Stimulated activated naive CD8-positive, alpha-beta T cell treated with anti-CD3 and anti-CD28 coated beads, Interleukin-15, Interleukin-2, amounts not matched to agents 100 ng/mL and 50 ng/mL, for 24 hours (primary cell): ENCODE measurements around the gene DDR2.
"Not testable (repeated sequence)": the region's sequence is repeated elsewhere in the genome, so short reads cannot be mapped to it uniquely, and the experiment has no call there.

Source experiments
- H3K27ac Mint-ChIP-seq: one replicate; pipeline ENCODE4 v1.8.0; 2021; ENCODE audit warnings: mild to moderate bottlenecking, mixed read lengths
- H3K27me3 Mint-ChIP-seq: one replicate; pipeline ENCODE4 v1.8.0; 2021; ENCODE audit warnings: mixed read lengths
- H3K36me3 Mint-ChIP-seq: one replicate; pipeline ENCODE4 v1.8.0; 2021; ENCODE audit warnings: low read depth, mixed read lengths
- H3K4me1 Mint-ChIP-seq: one replicate; pipeline ENCODE4 v1.8.0; 2021; ENCODE audit warnings: low read depth, mixed read lengths
- H3K4me3 Mint-ChIP-seq: one replicate; pipeline ENCODE4 v1.8.0; 2021; ENCODE audit warnings: mild to moderate bottlenecking, mixed read lengths
- H3K9me3 Mint-ChIP-seq: one replicate; pipeline ENCODE4 v1.8.0; 2021; ENCODE audit warnings: mixed read lengths

DDR2 gene

DNA sequence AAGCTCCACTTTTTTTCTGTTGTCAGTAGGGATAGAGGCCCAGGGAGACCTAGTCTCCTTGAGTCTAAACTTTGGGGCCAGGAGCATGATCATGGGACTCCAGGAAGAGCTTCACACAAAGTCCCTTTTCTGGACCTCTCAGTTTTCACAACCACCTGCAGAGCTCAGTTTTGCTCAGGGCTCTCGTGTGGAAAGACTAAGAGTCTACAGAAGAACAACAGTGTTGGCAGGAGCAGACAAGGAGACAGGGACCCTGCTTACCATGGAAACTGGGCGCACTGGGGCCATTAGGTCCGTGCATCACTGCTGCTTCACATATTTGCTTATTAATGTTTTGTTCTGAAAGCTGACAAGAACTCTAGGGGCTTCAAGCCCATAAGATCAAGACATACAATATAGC lies 94.3 kb downstream of the DDR2 start:
- peaks cover 3% of the 10 kb centered on the region for H3K9me3 Mint-ChIP-seq
- no peak overlapping the region for H3K27ac Mint-ChIP-seq
- no peak overlapping the region for H3K4me3 Mint-ChIP-seq
- no peaks in the 10 kb centered on the region for H3K4me1 Mint-ChIP-seq
- no peaks in the 10 kb centered on the region for H3K27me3 Mint-ChIP-seq
- H3K36me3 Mint-ChIP-seq: no peaks in the 10 kb centered on the region

DNA sequence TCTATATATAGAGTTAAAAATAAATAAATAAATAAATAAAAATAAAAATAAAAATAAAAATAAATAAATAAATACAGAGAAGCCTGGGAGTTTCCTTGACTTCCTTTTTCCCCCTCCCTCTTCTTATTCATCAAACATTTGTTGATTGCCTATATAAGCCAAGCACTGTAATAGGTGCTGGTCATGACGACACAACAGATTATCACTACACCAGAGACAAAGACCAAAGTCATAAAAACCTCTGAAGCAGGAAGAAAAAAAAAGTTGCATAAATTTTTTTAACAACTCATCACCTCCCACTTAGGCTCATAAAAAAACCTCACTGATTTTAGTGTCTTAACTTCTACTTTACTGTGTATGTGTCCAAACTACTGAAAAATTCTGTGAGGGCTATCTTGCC lies 95.2 kb downstream of the DDR2 start:
- H3K9me3 Mint-ChIP-seq, H3K27ac Mint-ChIP-seq, H3K27me3 Mint-ChIP-seq, H3K4me1 Mint-ChIP-seq, H3K4me3 Mint-ChIP-seq, H3K36me3 Mint-ChIP-seq: not testable (repeated sequence)

DNA sequence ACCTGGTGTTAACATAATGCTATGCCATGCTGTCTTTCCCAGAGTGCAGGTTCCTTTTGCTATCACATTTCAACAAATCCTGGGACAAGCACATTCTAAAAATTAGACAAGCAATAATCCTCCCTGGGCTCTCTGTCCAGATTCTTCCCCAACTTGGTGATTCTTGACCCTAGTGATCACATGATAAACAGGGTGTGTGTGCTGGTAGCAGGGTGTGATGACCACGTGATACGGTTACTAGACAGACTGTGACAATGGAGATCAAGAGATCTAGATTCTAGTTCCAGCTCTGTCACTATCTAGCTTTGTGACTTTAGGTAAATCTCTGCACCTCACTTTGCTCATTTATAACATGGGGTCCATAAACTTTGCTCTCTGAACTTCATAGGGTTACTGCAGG lies 96.3 kb downstream of the DDR2 start:
- no peak overlapping the region for H3K4me3 Mint-ChIP-seq
- no peak overlapping the region for H3K27ac Mint-ChIP-seq
- H3K4me1 Mint-ChIP-seq: no peaks in the 10 kb centered on the region
- H3K36me3 Mint-ChIP-seq: no peaks in the 10 kb centered on the region
- peaks cover 3% of the 10 kb centered on the region for H3K9me3 Mint-ChIP-seq
- no peaks in the 10 kb centered on the region for H3K27me3 Mint-ChIP-seq

DNA sequence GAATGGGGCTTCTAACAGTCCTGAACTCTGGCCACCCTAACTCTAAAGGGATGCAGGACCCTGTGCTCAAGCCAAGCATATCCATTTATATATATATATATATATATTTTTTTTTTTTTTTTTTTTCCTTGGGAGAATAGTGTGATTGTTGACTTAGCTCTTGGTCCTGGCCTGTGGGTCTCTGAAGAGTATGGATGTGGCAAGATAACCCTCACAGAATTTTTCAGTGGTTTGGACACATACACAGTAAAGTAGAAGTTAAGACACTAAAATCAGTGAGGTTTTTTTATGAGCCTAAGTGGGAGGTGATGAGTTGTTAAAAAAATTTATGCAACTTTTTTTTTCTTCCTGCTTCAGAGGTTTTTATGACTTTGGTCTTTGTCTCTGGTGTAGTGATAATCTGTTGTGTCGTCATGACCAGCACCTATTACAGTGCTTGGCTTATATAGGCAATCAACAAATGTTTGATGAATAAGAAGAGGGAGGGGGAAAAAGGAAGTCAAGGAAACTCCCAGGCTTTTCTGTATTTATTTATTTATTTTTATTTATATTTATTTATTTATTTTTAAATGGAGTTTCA lies 97.0 kb downstream of the DDR2 start:
- H3K4me3 Mint-ChIP-seq, H3K36me3 Mint-ChIP-seq, H3K27me3 Mint-ChIP-seq, H3K9me3 Mint-ChIP-seq, H3K4me1 Mint-ChIP-seq, H3K27ac Mint-ChIP-seq: not testable (repeated sequence)

DNA sequence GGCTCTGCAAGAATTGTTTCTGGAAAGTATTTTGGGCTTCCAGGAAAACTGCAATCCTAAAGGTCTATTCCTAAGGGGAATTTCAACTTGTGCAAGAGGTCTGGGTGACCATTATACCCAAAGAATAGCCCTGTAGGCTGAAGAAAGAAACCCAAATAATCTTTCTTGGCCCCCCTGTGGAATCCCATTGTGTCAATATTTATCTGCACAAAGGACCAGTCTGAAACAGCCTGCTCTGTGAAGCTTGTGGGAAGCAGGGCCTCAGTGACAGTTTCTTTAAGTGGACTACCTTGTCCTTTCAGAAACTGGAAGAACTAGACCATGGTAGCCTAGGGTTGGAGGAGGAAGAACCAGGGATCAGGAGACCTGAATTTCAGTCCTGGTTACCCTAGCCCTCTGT lies 99.8 kb downstream of the DDR2 start:
- Mint-ChIP-seq H3K36me3 (no peaks in the 10 kb centered on the region), H3K9me3 (no peaks in the 10 kb centered on the region), H3K27ac (no peak overlapping the region), H3K4me1 (no peaks in the 10 kb centered on the region), H3K4me3 (no peak overlapping the region), H3K27me3 (no peaks in the 10 kb centered on the region)

DNA sequence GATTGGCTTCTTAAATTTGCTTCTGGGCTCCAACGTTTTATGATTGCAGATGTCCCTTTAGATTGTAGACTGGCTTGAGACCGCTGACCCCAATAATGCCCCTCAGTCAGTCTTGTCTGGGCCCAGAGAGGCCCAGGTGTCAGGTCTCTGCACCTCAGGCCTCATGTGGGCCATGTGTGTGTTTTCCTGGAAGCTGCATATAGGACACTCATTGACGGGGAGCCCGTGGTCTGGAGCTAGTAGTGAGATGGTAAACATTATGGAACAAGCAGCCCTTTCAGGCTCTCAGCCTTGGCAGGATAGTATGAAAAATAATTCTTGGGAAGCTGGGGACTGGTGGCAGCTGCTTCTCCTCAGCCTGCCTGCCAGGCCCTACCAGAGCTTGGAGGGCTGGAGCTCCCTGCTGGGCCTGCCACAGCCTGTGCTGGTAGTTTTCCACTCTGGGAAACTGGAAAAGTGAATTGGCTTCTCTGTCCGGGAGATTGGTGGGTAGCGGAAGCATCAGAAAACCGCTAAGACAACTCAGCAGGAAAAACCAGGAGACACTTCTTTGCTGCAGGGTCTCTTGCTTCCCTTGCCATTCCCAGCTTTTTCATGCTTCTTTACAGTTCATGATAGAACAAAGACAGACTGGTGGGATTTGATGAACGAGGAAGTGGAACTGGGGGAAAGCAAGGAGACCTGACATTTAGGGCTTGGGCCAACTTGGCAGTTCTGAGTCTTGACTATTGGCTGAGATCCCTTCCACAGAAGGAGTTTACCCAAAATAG lies 100.5 kb downstream of the DDR2 start:
- Mint-ChIP-seq H3K27me3 (no peaks in the 10 kb centered on the region), H3K27ac (no peak overlapping the region), H3K4me3 (no peak overlapping the region), H3K36me3 (no peaks in the 10 kb centered on the region), H3K4me1 (no peaks in the 10 kb centered on the region), H3K9me3 (no peaks in the 10 kb centered on the region)

DNA sequence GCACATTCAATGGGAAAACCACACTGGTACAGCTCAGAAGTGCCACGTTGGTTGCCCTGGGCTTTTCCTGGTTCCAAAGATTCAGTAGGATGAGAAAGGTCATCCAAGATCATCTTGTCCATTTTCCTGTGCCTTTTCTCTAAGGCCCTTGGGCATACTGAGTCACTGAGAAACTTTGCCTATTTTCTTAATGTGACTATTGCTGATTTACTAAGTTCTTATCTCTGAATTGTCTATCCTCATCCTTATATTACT lies 101.0 kb downstream of the DDR2 start:
- Mint-ChIP-seq H3K9me3 (no peaks in the 10 kb centered on the region), H3K36me3 (no peaks in the 10 kb centered on the region), H3K4me1 (no peaks in the 10 kb centered on the region), H3K27ac (no peak overlapping the region), H3K27me3 (no peaks in the 10 kb centered on the region), H3K4me3 (no peak overlapping the region)

DNA sequence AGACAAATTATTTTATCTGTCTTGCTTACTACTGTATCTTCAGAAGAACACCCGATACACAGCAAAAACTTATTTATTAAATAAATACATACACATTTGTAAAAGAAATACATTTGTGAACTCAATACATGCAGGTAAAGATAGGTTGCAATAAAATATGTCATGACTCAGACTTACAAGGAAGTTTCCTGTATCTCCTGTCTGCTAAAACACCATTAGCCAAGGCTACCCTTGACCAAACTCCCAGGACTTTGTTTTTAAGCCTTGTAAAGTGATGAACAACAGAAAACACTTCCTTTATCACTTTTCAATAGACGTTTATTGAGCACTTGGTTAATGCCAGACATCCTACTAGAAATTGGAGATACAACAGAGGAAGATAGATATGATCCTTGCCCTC lies 101.8 kb downstream of the DDR2 start:
- Mint-ChIP-seq H3K4me3 (no peak overlapping the region), H3K27ac (no peak overlapping the region), H3K4me1 (no peaks in the 10 kb centered on the region), H3K27me3 (no peaks in the 10 kb centered on the region), H3K9me3 (no peaks in the 10 kb centered on the region), H3K36me3 (no peaks in the 10 kb centered on the region)

DNA sequence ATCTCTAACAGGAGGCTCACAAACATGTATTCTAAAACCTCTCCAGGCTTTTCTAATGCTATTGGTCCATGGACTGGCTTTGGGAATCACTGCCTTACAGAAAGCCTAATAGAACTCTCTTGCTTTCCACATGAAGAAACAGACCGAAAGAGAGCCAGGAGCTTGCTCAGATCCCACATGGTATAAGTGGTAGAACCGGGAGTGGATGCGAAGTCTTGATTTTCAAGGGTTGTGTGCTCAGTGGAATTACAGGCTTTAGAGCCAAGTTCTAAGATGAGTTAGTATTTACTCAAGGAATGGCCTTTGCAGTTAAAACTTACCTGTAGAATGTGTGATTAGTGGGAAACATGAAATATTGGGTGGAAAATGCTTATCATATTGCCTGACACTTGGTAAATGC lies 103.9 kb downstream of the DDR2 start:
- Mint-ChIP-seq H3K27ac (no peak overlapping the region), H3K27me3 (no peaks in the 10 kb centered on the region), H3K36me3 (no peaks in the 10 kb centered on the region), H3K4me3 (no peak overlapping the region), H3K4me1 (no peaks in the 10 kb centered on the region), H3K9me3 (no peaks in the 10 kb centered on the region)

DNA sequence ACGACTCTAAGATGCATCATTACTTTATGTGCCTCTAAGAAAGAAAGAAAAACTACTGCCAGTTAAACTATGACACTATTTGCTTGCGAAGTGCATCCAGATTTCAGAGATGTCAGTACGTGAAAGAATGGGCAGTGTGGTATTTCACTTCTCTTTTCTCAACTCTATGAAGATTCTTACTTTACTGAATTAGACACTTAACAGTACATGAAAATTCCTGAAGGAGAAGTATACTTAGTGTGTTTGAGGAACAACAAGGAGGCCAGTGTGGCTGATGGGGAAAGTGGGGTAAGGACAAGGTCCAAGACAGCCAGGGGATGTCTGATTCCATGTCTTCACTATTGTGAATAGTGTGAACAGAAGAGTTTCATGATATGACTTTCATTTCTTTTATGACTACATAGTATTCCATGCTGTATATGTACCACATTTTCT lies 104.4 kb downstream of the DDR2 start:
- Mint-ChIP-seq H3K27ac (no peak overlapping the region), H3K36me3 (no peaks in the 10 kb centered on the region), H3K27me3 (no peaks in the 10 kb centered on the region), H3K4me3 (no peak overlapping the region), H3K4me1 (no peaks in the 10 kb centered on the region), H3K9me3 (no peaks in the 10 kb centered on the region)

DNA sequence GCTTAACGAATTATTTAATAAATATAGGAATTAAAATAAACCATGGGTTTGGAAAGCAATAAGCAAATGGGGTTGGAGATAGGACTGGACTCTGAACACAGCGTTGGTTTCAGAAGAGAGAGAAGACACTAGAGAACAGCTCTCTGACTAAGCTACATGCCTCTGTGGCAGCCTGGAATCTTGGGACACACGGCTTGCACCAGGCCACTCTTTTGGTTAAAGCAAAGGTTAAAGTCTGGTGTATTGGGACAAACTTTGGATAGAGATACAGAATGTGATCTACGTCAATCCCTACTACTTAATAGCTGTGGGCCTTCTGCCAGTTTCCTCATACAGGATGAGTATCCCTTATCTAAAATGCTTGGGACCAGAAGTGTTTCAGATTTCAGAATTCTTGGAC lies 108.5 kb downstream of the DDR2 start:
- Mint-ChIP-seq H3K27ac (no peak overlapping the region), H3K36me3 (no peaks in the 10 kb centered on the region), H3K27me3 (no peaks in the 10 kb centered on the region), H3K4me3 (no peak overlapping the region), H3K9me3 (no peaks in the 10 kb centered on the region), H3K4me1 (no peaks in the 10 kb centered on the region)

DNA sequence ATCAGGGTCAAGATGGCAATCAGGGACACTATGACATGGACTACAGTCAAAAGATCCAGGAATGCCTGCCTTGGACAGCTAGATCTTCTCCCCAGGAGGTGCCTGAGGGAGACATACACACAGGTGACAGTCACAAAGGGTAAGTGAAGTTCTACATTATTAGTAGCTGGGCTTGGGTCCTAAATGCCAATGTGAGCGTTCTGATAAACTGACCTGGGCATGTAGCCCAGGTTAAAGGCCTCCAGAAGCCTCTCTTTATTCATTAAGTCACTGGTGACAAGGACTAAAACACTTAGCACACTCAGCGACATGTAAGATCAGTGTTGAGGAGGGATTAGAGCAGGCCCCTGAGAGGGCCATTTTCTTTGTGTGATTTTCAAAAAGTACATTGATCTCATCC lies 109.3 kb downstream of the DDR2 start:
- H3K4me3 Mint-ChIP-seq: no peak overlapping the region
- H3K27ac Mint-ChIP-seq: no peak overlapping the region
- no peaks in the 10 kb centered on the region for H3K36me3 Mint-ChIP-seq
- no peaks in the 10 kb centered on the region for H3K4me1 Mint-ChIP-seq
- no peaks in the 10 kb centered on the region for H3K27me3 Mint-ChIP-seq
- H3K9me3 Mint-ChIP-seq: no peaks in the 10 kb centered on the region

DNA sequence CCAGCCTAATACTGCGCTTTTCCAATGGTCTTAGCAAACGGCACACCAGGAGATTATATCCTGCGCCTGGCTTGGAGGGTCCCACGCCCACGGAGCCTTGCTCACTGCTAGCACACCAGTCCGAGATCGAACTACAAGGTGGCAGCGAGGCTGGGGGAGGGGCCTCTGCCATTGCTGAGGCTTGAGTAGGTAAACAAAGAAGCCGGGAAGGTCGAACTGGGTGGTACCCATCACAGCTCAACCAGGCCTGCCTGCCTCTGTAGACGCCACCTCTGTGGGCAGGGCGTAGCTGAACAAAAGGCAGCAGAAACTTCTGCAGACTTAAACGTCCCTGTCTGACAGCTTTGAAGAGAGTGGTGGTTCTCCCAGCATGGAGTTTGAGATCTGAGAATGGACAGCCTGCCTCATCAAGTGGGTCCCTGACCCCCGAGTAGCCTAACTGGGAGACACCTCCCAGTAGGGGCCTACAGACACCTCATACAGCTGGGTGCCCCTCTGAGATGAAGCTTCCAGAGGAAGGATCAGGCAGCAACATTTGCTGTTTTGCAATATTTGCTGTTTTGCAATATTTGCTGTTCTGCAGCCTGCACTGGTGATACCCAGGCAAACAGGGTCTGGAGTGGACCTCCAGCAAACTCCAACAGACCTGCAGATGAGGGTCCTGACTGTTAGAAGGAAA lies 114.1 kb downstream of the DDR2 start:
- H3K9me3 Mint-ChIP-seq, H3K4me1 Mint-ChIP-seq, H3K36me3 Mint-ChIP-seq, H3K4me3 Mint-ChIP-seq, H3K27me3 Mint-ChIP-seq, H3K27ac Mint-ChIP-seq: not testable (repeated sequence)

DNA sequence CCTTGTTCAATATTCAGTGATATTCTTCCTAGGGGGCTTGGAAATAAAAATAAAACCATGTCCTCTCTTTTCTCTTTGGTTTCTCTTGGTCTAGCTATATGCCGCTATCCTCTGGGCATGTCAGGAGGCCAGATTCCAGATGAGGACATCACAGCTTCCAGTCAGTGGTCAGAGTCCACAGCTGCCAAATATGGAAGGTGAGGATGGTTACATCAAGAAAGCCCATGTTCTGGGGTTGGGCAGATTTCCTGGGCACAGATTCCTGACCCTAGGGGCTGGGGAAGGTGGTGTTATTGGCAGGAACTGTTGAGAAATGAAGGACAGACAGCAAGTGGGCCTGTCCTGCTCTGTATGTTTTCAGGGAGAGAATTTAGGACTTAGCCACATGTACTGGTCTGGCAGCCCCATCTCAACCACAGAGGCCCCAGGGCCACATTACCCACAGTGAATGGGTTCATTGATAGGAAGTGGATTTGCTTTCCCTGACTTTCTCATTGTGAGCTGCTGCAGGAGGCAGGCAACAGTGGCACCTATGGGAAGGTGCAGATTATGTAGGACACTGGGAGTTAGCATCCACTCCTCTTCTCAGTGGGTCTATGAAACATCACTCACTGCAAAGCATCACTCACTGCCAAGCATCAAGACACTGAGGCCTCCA lies 120.9 kb downstream of the DDR2 start:
- no peaks in the 10 kb centered on the region for H3K4me1 Mint-ChIP-seq
- no peak overlapping the region for H3K27ac Mint-ChIP-seq
- no peaks in the 10 kb centered on the region for H3K27me3 Mint-ChIP-seq
- H3K9me3 Mint-ChIP-seq: no peaks in the 10 kb centered on the region
- H3K36me3 Mint-ChIP-seq: no peaks in the 10 kb centered on the region
- H3K4me3 Mint-ChIP-seq: no peak overlapping the region

DNA sequence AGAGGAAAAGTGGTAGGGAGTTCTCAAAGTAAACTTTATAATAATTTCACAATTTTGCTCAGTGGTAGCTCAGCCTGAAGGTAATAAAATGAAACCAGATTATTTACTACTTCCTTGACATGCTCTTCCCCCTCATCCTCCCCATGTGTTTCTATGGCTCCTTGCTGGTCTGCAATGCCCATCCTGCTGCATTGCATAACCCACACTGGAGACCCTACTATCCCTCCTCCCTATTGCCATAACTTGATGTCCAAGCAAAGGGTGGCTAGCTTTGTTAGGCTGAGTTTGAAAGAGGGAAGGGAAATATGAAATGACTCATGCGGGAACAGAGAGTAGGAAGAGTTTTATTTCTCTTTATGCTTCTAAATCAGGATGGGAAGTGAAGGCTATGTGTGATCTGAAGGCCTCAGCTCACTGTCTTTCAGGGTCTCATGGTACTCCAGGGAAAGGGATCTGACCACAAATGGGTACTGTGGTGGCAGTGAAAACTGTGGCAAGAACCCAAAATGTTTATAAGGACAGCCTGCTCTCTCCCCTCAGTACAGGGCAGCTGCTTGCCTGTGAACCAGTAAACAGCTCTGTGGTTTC lies 121.8 kb downstream of the DDR2 start:
- Mint-ChIP-seq H3K27me3 (no peaks in the 10 kb centered on the region), H3K4me1 (no peaks in the 10 kb centered on the region), H3K4me3 (no peak overlapping the region), H3K27ac (no peak overlapping the region), H3K36me3 (no peaks in the 10 kb centered on the region), H3K9me3 (no peaks in the 10 kb centered on the region)
